C4-2B (cell line): Measurements from ENCODE around the gene SORCS2.

ENCODE experiments used
- H3K27ac ChIP-seq: fragments of 450-650 bp; 2 replicates; pipeline ENCODE4 v1.5.1; 2017
- ZFX ChIP-seq: fragments of 450-650 bp; IDR thresholded peaks from 2 replicates; pipeline ENCODE4 v1.6.1; 2017
- TF ChIP-seq, protein P1 (sequence below): fragments of 450-650 bp; conservative IDR thresholded peaks from 2 replicates; pipeline ENCODE4 v1.5.1; 2017; ENCODE audit warnings: mild to moderate bottlenecking

Gene SORCS2

DNA sequence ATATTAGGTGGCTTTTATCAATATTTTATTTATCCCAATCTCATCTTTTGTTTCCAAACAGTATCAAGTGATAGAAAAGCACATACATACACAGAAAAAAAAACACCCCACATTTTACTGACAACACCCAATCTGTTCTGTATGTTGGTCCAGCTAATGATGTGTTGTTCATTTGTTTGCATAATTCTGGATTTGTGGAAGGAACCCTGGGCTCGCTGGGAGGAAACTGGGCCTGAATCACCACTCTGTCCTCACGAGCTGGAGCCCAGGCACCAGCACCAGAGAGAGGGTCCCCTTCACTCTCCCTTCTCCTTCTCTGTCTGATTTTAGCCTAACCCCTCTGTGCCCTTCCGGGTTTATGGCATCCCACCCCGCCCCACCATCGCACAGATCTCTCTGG, 162.6 kb downstream of the SORCS2 start:
- TF ChIP-seq, protein P1, sequence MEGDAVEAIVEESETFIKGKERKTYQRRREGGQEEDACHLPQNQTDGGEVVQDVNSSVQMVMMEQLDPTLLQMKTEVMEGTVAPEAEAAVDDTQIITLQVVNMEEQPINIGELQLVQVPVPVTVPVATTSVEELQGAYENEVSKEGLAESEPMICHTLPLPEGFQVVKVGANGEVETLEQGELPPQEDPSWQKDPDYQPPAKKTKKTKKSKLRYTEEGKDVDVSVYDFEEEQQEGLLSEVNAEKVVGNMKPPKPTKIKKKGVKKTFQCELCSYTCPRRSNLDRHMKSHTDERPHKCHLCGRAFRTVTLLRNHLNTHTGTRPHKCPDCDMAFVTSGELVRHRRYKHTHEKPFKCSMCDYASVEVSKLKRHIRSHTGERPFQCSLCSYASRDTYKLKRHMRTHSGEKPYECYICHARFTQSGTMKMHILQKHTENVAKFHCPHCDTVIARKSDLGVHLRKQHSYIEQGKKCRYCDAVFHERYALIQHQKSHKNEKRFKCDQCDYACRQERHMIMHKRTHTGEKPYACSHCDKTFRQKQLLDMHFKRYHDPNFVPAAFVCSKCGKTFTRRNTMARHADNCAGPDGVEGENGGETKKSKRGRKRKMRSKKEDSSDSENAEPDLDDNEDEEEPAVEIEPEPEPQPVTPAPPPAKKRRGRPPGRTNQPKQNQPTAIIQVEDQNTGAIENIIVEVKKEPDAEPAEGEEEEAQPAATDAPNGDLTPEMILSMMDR: no peak
- TF ChIP-seq ZFX: no peak
- H3K27ac ChIP-seq: no peak overlapping the region

DNA sequence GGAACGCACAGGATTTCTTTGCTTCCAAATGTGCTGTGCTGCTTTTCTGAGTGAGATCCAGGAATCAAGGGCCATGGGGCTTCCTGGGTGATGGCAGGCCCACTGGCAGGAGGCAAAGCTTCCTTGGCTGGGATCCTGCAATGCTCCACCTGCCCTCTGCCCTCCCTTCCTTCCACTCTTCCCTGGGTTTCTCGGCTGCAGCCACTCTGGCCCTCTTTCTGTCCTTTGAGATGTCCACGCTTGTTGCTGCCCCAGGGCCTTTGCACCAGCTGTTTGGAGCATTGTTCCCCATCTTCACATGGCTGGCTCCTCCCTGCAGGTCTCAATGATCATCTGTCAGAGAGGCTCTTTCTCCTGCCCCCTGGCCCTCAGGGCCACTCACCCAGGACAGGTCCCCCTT, 163.5 kb downstream of the SORCS2 start:
- TF ChIP-seq ZFX: no peak
- TF ChIP-seq, protein P1: no peak
- no peak overlapping the region for H3K27ac ChIP-seq

DNA sequence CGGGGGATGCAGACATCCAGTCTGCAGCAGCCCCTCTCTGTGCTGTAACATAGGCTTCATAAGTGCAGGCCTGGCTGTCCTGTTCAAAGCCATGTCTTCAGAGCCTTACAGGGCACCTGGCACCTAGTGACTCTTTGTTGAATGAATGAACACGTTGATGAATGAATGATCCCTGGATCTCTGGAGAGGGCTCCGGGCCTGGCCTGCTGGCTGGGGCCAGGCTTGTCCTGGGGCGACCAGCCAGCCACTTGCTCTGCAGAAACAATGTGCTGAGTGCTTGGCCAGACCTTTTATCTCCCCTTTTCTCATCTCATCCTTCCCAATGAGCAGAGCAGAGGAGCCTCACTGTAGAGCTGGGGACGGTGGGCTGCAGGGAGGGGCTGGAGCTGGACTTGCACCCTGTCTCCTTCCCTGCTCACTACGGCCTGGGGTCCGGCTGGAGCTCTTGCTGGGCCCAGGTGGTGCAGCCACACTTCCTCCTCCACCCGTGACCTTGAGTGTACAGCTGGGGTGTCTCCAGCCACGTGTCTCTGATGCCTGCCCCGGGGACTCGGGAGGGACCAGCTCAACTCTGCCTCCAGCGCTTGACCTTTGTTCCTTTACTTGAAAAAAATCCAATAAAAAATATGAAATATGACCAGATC, 164.5 kb downstream of the SORCS2 start:
- no peak overlapping the region for H3K27ac ChIP-seq
- TF ChIP-seq, protein P1: no peak
- no peak for TF ChIP-seq ZFX

DNA sequence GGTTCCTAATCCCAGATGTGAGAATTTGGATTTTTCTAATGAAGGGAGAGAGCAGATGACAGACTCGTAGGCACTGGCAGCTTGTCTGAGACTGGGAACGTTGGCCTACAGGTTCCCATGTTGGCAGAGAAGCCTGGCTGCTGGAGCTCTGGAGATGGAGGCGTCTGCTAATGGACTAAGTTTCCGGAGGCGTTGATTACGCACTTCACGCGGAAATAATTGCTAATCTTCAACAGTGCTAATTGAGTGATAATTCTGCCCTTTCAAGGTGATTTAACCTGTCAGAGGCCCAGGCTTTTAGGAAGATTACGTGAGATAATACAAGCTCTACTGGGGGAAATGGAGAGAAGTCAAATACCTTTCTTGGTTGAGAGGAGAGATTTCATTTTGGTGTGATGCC, 165.0 kb downstream of the SORCS2 start:
- H3K27ac ChIP-seq: no peak overlapping the region
- TF ChIP-seq, protein P1: no peak
- no peak for TF ChIP-seq ZFX

DNA sequence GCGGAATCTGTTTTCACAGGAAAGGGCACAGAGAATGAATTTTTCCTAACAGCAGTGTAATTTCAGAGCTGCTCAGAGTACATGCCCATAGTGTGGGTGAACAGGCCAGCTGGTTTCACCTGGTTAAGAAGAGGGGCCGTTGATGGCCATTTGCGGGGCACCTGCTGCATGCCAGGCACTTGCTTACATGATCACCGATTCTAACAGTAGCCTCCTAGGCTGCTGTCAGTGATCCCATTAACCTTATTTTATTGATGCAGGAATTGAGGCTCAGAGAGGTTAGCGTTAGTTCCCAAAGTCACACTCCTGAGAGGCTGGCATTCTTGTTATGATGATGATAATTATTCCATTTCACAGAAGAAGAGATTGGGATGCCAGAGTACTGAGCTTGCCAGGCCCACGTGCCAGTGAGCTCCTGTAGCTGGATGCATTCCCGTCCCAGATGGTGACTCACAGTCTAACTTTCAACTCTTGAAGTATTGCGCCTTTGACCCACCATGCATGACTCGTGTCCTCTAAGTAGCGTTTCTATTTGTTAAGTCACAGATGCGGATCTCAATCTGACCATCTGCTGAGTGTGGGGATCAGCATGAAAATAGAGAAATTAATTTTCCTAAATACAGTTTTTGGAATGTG, 165.9 kb downstream of the SORCS2 start:
- TF ChIP-seq, protein P1: no peak
- TF ChIP-seq ZFX: no peak
- H3K27ac ChIP-seq: no peak overlapping the region

DNA sequence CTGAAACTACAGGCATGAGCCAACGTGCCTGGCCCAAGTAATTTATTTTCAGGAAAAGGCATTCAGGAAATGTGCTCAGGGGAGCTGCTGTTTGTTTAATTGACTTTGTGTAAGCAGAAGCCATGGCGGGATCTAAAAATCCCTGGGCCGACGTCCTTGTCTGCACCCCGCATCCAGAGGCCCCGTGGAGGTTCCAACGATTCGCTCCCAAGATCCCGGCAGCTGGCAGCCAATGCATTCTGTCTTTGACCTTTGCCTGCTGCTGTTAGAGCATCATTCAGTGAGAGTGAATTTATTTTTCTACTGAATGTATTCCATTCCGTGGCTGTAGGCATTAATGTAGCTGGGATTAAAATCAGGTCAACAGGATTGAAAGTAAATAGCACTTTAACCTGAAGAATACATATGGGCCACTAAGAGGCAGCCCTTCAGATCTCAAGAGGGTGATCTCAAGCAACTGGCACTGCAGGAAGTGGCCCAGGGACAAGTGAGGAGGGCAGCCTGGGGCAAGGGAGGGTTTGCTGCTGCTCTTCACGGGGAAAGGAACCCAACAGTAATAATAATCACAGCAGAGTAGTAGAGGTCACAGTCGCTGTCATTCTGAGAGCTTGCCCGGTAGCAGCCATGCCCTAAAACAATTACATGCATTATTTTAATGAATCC, 167.2 kb downstream of the SORCS2 start:
- H3K27ac ChIP-seq: no peak overlapping the region
- TF ChIP-seq ZFX: no peak
- TF ChIP-seq, protein P1: no peak

DNA sequence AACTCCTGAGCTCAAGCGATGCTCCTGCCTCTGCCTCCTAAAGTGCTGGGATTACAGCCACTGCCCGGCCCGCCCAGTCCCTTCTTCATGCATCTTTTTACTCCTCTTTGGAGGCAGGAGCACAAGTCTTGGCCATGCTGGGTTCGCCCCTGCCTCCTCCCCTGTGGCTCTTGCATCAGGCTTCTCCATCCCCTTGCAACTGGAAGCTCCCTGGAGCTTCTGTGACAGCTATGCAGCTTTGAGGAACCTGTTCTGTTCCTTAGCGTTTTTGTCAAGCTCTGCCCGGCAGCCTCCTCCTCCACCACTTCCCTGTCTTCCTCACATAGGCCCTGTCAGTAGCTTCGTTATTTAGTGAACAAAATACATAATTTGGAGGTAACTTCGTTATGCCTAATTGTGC, 168.5 kb downstream of the SORCS2 start:
- H3K27ac ChIP-seq: no peak overlapping the region
- no peak for TF ChIP-seq ZFX
- TF ChIP-seq, protein P1: no peak
